GM10266 (cell line): ENCODE measurements around the gene SSU72.

Source experiments
- DNase-seq: peaks from one replicate; pipeline ENCODE4 v3.0.0; 2012; ENCODE audit errors: extremely low spot score
- TF ChIP-seq, protein P1 (sequence below): IDR thresholded peaks from 2 replicates; pipeline ENCODE4 v1.5.1; 2012; ENCODE audit warnings: mild to moderate bottlenecking, low read depth; ENCODE audit not compliant: control insufficient read depth, insufficient read depth; ENCODE audit errors: missing control alignments

Gene SSU72

DNA sequence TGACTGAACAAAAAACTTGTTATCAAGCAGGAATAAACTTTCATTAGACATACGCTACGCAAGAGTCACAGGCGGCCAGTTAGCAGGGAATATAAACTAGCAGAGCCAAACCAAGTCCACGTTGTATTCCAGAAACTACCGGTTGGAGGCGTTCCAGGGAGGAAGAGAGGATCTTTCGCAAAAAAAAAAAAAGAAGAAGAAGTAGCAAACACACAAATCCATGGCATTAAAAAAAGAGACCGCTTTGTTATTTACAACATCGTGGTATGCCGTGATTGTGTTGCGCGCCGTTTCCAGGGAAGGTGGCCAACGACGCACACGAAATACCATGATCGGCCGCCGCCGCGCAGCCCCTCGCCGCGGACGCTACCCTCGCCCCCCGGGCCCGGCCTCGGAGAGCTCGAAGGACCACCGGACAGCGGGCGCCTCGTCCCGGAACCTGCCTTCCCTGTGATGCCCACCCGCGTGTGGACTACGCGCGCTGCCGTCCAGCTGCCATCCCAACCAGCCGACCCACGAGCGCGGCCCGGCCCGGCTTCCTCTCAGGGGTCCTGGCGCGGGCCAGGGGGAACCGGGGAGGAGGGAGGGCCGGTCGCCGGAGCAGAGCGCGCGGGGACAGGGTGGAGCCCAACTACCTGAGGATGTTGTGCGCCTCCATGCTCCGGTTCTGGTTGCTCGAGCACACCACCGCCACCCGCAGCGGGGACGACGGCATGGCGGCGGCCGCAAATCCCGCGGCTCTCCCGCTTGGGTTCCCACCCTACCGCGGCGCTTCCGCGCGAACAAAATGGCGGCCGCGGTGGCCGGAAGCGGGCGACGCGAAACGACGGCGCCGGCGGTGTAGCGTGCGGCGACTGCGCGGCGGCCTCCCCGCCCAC, 581 bp downstream of the SSU72 start:
- TF ChIP-seq, protein P1, sequence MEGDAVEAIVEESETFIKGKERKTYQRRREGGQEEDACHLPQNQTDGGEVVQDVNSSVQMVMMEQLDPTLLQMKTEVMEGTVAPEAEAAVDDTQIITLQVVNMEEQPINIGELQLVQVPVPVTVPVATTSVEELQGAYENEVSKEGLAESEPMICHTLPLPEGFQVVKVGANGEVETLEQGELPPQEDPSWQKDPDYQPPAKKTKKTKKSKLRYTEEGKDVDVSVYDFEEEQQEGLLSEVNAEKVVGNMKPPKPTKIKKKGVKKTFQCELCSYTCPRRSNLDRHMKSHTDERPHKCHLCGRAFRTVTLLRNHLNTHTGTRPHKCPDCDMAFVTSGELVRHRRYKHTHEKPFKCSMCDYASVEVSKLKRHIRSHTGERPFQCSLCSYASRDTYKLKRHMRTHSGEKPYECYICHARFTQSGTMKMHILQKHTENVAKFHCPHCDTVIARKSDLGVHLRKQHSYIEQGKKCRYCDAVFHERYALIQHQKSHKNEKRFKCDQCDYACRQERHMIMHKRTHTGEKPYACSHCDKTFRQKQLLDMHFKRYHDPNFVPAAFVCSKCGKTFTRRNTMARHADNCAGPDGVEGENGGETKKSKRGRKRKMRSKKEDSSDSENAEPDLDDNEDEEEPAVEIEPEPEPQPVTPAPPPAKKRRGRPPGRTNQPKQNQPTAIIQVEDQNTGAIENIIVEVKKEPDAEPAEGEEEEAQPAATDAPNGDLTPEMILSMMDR = no peak
- DNase-seq = peak; percentile 92

DNA sequence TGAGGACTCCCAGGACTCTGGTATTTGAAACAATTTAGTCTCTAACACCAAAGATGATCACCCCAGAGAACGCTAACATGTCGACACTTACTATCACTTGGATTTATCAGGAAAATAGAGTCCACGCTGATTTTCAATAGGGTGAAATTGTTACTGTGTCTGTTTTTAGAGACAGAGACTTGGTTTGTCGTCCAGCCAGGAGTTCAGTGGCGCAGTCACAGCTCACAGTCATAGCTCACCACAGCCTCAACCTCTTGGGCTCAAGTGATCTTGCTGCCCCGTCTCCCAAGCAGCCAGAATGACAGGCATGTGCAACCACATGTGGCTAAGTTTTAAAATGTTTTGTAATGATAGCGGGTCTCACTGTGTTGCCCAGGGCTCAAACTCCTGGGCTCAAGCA, 5.3 kb downstream of the SSU72 start:
- no peak for DNase-seq

DNA sequence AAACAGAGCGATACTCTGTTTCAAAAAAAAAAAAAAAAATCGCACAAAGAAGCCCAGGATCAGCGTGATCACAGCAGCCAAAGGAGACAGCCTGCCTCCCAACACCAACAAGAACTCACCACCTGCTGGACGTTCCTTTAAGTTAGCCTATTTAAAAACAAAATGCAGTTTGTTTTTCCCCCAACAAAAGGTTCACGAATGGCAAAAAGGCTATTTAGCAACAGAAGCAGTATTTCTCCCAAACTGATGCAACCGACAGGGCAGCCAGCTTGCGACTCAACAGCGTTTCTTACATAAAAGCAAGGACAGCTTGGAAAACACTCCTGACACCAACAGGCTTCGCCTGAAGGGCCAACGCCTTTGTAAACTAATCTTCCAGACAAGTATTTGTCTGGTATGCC, 6.8 kb downstream of the SSU72 start:
- TF ChIP-seq, protein P1 = no peak
- DNase-seq = no peak

More for the DNA sequence above, 5.3 kb downstream of the SSU72 start:
- TF ChIP-seq, protein P1 = no peak

DNA sequence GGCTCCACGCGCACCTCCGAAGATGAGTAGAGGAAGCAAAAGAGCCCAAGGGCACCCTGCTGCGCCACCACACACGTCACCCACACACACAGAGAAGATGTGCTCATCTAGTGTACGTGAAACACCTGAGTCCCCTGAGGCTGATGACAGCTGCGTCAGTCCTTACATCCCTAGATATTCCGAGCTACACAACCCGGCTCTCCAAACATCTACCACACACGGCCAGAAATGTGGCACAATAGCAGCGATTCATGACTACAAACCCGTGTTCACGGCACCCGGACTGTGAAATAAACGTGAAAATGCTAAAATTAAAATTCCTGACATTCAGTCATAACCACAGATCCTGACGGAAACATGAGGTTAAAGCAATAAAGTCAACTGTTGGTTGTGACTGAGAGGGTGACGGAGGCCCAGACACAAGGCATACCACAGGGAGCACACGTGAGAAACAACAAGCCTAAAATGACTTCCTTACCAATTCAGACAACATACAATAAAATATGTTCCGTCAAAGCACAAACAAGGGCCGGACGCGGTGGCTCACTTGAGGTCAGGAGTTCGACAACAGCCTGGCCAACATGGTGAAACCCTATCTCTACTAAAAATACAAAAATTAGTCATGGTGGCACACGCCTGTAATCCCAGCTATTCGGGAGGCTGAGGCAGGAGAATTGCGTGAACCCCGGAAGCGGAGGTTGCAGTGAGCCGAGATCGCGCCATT, 7.3 kb downstream of the SSU72 start:
- TF ChIP-seq, protein P1 = no peak
- DNase-seq = no peak

DNA sequence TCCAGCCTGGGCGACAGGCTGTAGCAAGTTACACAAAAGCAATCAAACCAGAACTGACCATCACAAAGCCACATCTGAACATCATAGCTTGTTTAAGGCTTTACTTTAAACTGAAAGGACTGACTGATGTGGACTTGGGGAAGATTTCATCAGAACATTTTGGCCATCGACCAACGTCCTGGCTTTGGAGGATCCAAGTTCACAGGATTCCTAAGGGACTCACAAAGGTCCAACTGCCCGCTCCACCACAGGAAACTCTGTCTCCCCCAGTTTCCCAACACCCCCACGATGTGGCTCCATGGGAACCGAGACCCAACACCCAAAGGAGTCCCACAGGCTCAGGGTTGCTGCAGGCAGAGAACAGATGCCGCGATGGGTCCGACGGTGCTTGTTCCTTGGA, 9.3 kb downstream of the SSU72 start:
- TF ChIP-seq, protein P1 = no peak
- no peak for DNase-seq

DNA sequence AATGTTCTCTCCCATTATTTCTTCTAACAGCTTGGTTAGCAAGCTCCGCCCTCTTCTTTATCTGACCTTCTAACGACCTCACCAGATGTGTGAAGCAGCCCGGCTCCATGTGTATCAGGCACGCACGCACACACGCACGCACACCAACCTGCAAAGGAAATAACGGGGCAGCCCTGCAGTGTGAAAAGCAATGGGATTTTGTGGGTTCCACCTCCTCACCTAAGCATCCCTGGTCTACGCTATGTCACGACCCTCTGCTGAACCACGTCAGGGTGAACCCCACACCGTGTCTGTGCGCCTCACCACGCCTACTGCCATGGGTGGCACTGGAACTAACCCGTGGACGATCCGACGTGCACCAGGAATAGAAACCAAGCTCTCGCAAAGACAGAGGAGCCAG, 10.4 kb downstream of the SSU72 start:
- TF ChIP-seq, protein P1 = no peak

DNA sequence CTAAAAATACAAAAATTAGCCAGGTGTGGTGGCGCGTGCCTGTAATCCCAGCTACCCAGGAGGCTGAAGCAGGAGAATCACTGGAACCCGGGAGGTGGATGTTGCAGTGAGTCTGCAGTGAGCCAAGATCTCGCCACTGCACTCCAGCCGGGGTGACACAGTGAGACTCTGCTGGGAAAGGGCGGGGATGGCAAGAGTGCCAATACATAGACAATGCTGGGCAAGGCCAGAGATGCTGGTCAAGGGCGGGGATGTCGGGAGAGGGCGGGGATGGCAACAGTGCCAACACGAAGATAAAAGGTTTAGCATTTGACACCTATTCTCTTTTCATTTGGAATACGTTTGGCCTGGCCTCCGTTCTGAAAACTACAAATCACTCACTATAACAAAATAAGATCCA, 11.0 kb downstream of the SSU72 start:
- DNase-seq = no peak
- TF ChIP-seq, protein P1 = no peak

More for the DNA sequence above, 10.4 kb downstream of the SSU72 start:
- no peak for DNase-seq
